ENCODE measurements around the gene C1orf210. TPM values are rescaled to one million over a fixed set of nuclear protein-coding genes. Genes with fewer than 3 reads are reported as not detected.

C1orf210 gene
- total RNA-seq, 1 experiment from 2014 or later = 5.9 TPM

DNA sequence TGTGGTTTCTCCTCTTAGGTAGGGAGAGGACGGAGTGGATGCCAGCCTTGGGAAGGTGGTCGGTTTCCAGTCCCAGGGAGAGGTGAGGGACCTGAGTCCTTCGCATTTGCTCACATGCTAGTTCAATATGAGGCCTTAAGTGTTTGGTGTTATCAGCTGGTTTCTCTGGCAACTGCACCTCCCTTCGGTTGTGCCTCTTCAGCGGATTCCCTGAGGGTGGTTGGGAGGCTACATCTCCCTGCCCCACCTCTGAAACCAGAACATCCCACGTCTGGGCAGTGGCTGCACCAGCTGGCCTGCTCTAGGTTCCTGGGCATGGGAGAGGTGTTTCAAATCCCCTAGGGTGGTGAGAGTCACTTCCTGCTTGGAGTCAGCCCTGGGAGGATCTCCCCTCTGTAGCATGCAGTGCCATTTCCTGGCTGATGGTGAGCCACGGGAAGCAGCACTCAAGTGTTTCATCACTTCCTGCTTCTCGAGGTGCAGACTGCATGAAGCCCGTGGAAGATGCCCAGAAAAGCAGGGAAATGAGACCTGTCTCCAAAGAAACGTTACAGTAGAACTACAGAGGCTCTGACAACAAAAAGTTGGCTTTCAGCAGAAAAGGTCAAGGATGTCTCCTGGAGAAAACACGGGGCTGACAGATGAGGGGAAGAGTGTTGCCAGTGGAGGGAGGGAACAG lies 11.1 kb downstream of the C1orf210 start:
- Histone ChIP-seq H3K23ac (ENCODE audit: insufficient read length, low read depth, low read length) (no peak overlapping the region), H2BK15ac (ENCODE audit: low read depth, low read length) (no peak overlapping the region), H3T11ph (ENCODE audit: low read length) (no peak overlapping the region), H3K27ac (ENCODE audit: insufficient read length, low read depth, low read length) (no peak overlapping the region), H3K18ac (ENCODE audit: insufficient read length, low read depth, low read length) (no peak overlapping the region), H2BK120ac (ENCODE audit: low read depth, low read length, poor library complexity, severe bottlenecking) (no peak overlapping the region), H3K9me3 (ENCODE audit: control insufficient read depth, low read depth, low read length) (no peaks in the 10 kb centered on the region), H2BK12ac (ENCODE audit: insufficient read length, low read depth, low read length) (no peak overlapping the region), H3K14ac (ENCODE audit: insufficient read depth, low read length) (no peak overlapping the region), H2BK5ac (ENCODE audit: insufficient read length, low read length) (no peak overlapping the region), H2AK5ac (ENCODE audit: insufficient read length, low read length) (no peak overlapping the region), H4K8ac (replicated peaks; ENCODE audit: insufficient read length, low read depth, low read length) (no peak overlapping the region), H3K23me2 (ENCODE audit: insufficient read length, low read depth, low read length, poor library complexity, severe bottlenecking) (peaks cover 6% of the 10 kb centered on the region), H2AFZ (ENCODE audit: low read length) (no peak overlapping the region), H3K4me2 (ENCODE audit: insufficient read depth, insufficient read length, low read length) (no peak overlapping the region), H4K20me1 (ENCODE audit: control insufficient read depth, insufficient read depth, insufficient read length) (peaks cover 3% of the 10 kb centered on the region), H3K27me3 (ENCODE audit: insufficient read depth, low read length) (no peaks in the 10 kb centered on the region), H4K91ac (ENCODE audit: insufficient read length, low read depth, low read length) (no peak overlapping the region), H3K9ac (ENCODE audit: extremely low read depth, insufficient read length, low read length) (no peak overlapping the region), H3K4me1 (ENCODE audit: insufficient read depth, low read length) (peaks cover 5% of the 10 kb centered on the region; the same call in 1 of the 2 replicates), H4K5ac (ENCODE audit: insufficient read length, low read depth, low read length) (no peak overlapping the region), H3K79me2 (ENCODE audit: insufficient read depth, low read length) (no peaks in the 10 kb centered on the region), H3K4ac (ENCODE audit: low read depth, low read length) (no peak overlapping the region), H2BK20ac (ENCODE audit: low read depth, low read length, poor library complexity, severe bottlenecking) (no peak overlapping the region), H3K79me1 (ENCODE audit: insufficient read depth, low read depth, low read length, poor library complexity, severe bottlenecking) (no peaks in the 10 kb centered on the region), H3K56ac (ENCODE audit: insufficient read length, low read depth, low read length) (no peak overlapping the region)
- Mint-ChIP-seq H3K36me3 (ENCODE audit: insufficient read depth in 1 of 3, low read depth in 3 of 3) (peaks cover 4 to 25% (median 14%) of the 10 kb centered on the region in 3 experiments; a peak in 6 of 7 replicates), H3K4me1 (peaks cover 21 to 25% of the 10 kb centered on the region in 2 experiments), H3K27ac (peak overlapping the region; percentile 38 to 73 (median 55); a peak in 5 of 7 replicates), H3K27me3 (ENCODE audit: low read depth) (peaks cover 3% of the 10 kb centered on the region), H3K4me3 (no peak overlapping the region), H3K9me3 (no peaks in the 10 kb centered on the region)
- TF ChIP-seq CTCF (conservative IDR thresholded peaks at IDR 0.05) = no peak
- peak; percentile 57 for DNase-seq
- no CpG with 5 or more reads among the region's 11 CpGs for WGBS (ENCODE audit: extremely low coverage, insufficient read length, low lambda C conversion rate)

Measured in H9 (cell line).